Testis (tissue), 2 donors: Measurements from ENCODE around the gene IPO7.

Experiments used
- CTCF ChIP-seq, 3 experiments: fragments of 450-650 bp in 2 of 3; fragments of 200-600 bp in 1 of 3; sonication (generic) in 1 of 3; IDR thresholded peaks; one replicate each; pipeline ENCODE4 v1.5.1; 2016 to 2019; ENCODE audit warnings: antibody characterized with exemption in 3 of 3, mild to moderate bottlenecking in 2 of 3, moderate library complexity in 1 of 3
- POLR2A ChIP-seq: fragments of 450-650 bp; IDR thresholded peaks from one replicate; pipeline ENCODE4 v1.6.1; 2017; ENCODE audit warnings: antibody characterized with exemption, mild to moderate bottlenecking, moderate library complexity

GRCh38 chr11:9351321-9351881 lies 33.1 kb upstream of the IPO7 start:
- TF ChIP-seq CTCF (IDR thresholded peaks at IDR 0.05) (no peak), POLR2A (no peak)
